HepG2 (cell line): ENCODE measurements around the gene OFD1. TPM values are rescaled to one million over a fixed set of nuclear protein-coding genes. Genes with fewer than 3 reads are reported as not detected.

Experiments used
- ATAC-seq: fragments of 200-7000 bp; cut with Tn5 transposase; 3 replicates; pipeline ENCODE4 v1.9.1; 2020; ENCODE audit warnings: mild to moderate bottlenecking, moderate library complexity
- BruUV-seq: library from RNA; stranded (reverse); fragments of 400-500 nt; replicated peaks from 2 replicates; lab custom pipeline; 2021; lab: Mats Ljungman, UMichigan
- CTCF ChIA-PET: fragments of 300-600 bp; formaldehyde crosslinking; extraction: SDS; loops from one replicate; lab custom pipeline; 2021; ENCODE audit warnings: low total read pairs, inconsistent platforms, low intra/inter-chr PET ratio; lab: Yijun Ruan, JAX
- POLR2A ChIA-PET: fragments of 350-600 bp; sonication (Branson Sonifier 250); formaldehyde crosslinking; loops from one replicate; lab custom pipeline; 2020; ENCODE audit warnings: antibody characterized with exemption, inconsistent platforms; lab: Yijun Ruan, JAX
- DNase-seq: peaks from one replicate; pipeline ENCODE4 v3.0.0-alpha.2; 2015; ENCODE audit warnings: low spot score
- FAIRE-seq: peaks from 3 replicates; lab custom pipeline; 2011; peaks lifted over from hg19 to GRCh38; lab: Jason Lieb, UNC
- H2AFZ ChIP-seq: one replicate; pipeline ENCODE4 v1.6.1; 2011; ENCODE audit warnings: low read length, inconsistent platforms
- H3K27ac ChIP-seq: fragments of 300-600 bp; 3 replicates; pipeline ENCODE4 v1.8.0; 2011; ENCODE audit warnings: mixed run types, mild to moderate bottlenecking, mixed read lengths, low read length, inconsistent platforms; ENCODE audit not compliant: insufficient read depth; ENCODE audit errors: extremely low read length
- H3K27me3 ChIP-seq, 2 experiments: fragments of 200-600 bp in 1 of 2; 2 replicates in 1 of 2; 3 replicates in 1 of 2; pipeline versions ENCODE4 v1.6.0 to v1.8.0; 2011; ENCODE audit warnings: low read length in 2 of 2, mild to moderate bottlenecking in 2 of 2, moderate library complexity in 2 of 2, inconsistent platforms in 1 of 2; ENCODE audit not compliant: insufficient read depth in 2 of 2, control insufficient read depth in 1 of 2
- H3K36me3 ChIP-seq, 2 experiments: fragments of 200-600 bp in 1 of 2; replicated peaks in 1 of 2; 2 replicates in 1 of 2; 3 replicates in 1 of 2; pipeline versions ENCODE4 v1.5.1 to v1.8.0; 2011; ENCODE audit warnings: low read length in 2 of 2, inconsistent platforms in 1 of 2; ENCODE audit not compliant: insufficient read depth in 2 of 2, control insufficient read depth in 1 of 2
- H3K4me1 ChIP-seq: 2 replicates; pipeline ENCODE4 v1.5.1; 2012; ENCODE audit warnings: low read length, inconsistent platforms; ENCODE audit not compliant: insufficient read depth
- H3K4me2 ChIP-seq: 2 replicates; pipeline ENCODE4 v1.6.0; 2011; ENCODE audit warnings: low read depth, low read length, inconsistent platforms
- H3K4me3 ChIP-seq, 3 experiments: fragments of 200-600 bp in 1 of 3; sonication (generic), shearing (Covaris generic) in 1 of 3; replicated peaks in 1 of 3; 2 replicates each; pipeline ENCODE4 v1.5.1; 2011 to 2016; ENCODE audit warnings: low read length in 3 of 3, inconsistent platforms in 2 of 3, low read depth in 2 of 3, mild to moderate bottlenecking in 2 of 3, control low read depth in 1 of 3, mixed read lengths in 1 of 3; ENCODE audit not compliant: insufficient read depth in 1 of 3
- H3K79me2 ChIP-seq: one replicate; pipeline ENCODE4 v1.6.1; 2011; ENCODE audit warnings: low read length, inconsistent platforms; ENCODE audit not compliant: insufficient read depth
- H3K9ac ChIP-seq: 2 replicates; pipeline ENCODE4 v1.6.0; 2011; ENCODE audit warnings: mild to moderate bottlenecking, low read depth, low read length, inconsistent platforms; ENCODE audit not compliant: insufficient read depth
- H3K9me3 ChIP-seq: 2 replicates; pipeline ENCODE4 v1.5.1; 2012; ENCODE audit warnings: mild to moderate bottlenecking, low read length
- H4K20me1 ChIP-seq: 2 replicates; pipeline ENCODE4 v1.6.0; 2011; ENCODE audit warnings: inconsistent platforms, mild to moderate bottlenecking, low read length, moderate library complexity; ENCODE audit not compliant: insufficient read depth
- ATF1 ChIP-seq: IDR thresholded peaks from 2 replicates; pipeline ENCODE4 v1.6.1; 2016; ENCODE audit warnings: mild to moderate bottlenecking, control low read depth
- MAFK ChIP-seq, 2 experiments: IDR thresholded peaks in 1 of 2; conservative IDR thresholded peaks in 1 of 2; 2 replicates each; pipeline ENCODE4 v1.6.1; 2011; ENCODE audit warnings: improper control_type of control experiment in 2 of 2, low read length in 2 of 2
- MYC ChIP-seq: sonication (generic); formaldehyde crosslinking; IDR thresholded peaks from 2 replicates; pipeline ENCODE4 v1.9.0; 2021; ENCODE audit warnings: missing genetic modification reagents, borderline replicate concordance
- RBAK ChIP-seq: sonication (generic); formaldehyde crosslinking; IDR thresholded peaks from 2 replicates; pipeline ENCODE4 v1.5.1; 2020; ENCODE audit warnings: mild to moderate bottlenecking, missing genetic modification reagents
- RERE ChIP-seq: IDR thresholded peaks from 2 replicates; pipeline ENCODE4 v1.6.1; 2016; ENCODE audit warnings: low read depth, missing genetic modification reagents, missing compliant biosample characterization
- ZBTB7B ChIP-seq: sonication (generic); formaldehyde crosslinking; IDR thresholded peaks from 2 replicates; pipeline ENCODE4 v1.4.0; 2020; ENCODE audit warnings: missing genetic modification reagents
- ZNF792 ChIP-seq: IDR thresholded peaks from 2 replicates; pipeline ENCODE4 v1.6.1; 2016
- in situ Hi-C: cut with HindIII; loops from 2 replicates; pipeline ENCODE4 v1.10.0; 2017; ENCODE audit warnings: low pct_unique_long_range_greater_than_20kb; ENCODE audit not compliant: extremely low pct_ligation_motif_present
- intact Hi-C: fragments of 100-400 bp; cut with micrococcal nuclease; formaldehyde crosslinking; loops from one replicate; pipeline ENCODE4 v1.10.0; 2022; ENCODE audit not compliant: unreplicated experiment
- polyA plus RNA-seq, 8 experiments: library from polyadenylated mRNA; depleted of rRNA in 3 of 8; stranded (reverse) in 7 of 8; unstranded in 1 of 8; fragments of >200 nt; fragmentation: Illumina TruSeq in 4 of 8; extraction: Trizol in 4 of 8; gene quantifications; 2 replicates each; pipeline versions ENCODE4 v1.2.1 to v1.2.3, GENCODE V29; 2011 to 2016; ENCODE audit warnings: low read depth in 4 of 8, missing spikeins in 1 of 8, mixed read lengths in 1 of 8; ENCODE audit not compliant: insufficient read depth in 1 of 8
- total RNA-seq, 5 experiments: library from RNA; depleted of rRNA; stranded (reverse); fragments of >200 nt; fragmentation: Illumina TruSeq; extraction: Trizol; gene quantifications; 2 replicates each; pipeline ENCODE4 v1.2.3, GENCODE V29; 2016; ENCODE audit warnings: low read depth in 1 of 5

OFD1 gene
- total and polyA plus RNA-seq, 2 of the 13 experiments (the other 11 are each of a cell fraction or from before 2014, with no cell fraction given), result 14.9 to 16.4 TPM

GRCh38 chrX:13750204-13750603 lies 15.7 kb downstream of the OFD1 start (continued):
- TF ChIP-seq ZBTB7B (CRISPR knock-in tag), result no peak
- no peak for TF ChIP-seq RBAK (CRISPR knock-in tag)
- peak; percentile 64 to 70 for TF ChIP-seq MAFK (conservative IDR thresholded peaks at IDR 0.05 in 1 of 2, IDR thresholded peaks at IDR 0.05 in 1 of 2; ENCODE audit: low read length in 2 of 2)
- TF ChIP-seq RERE (CRISPR knock-in tag), result no peak

- POLR2A ChIA-PET, result no interaction called here
- Histone ChIP-seq H3K79me2 (no peaks in the 10 kb centered on the region), H3K4me2 (no peak overlapping the region), H4K20me1 (no peaks in the 10 kb centered on the region), H3K4me3 (no peak overlapping the region), H2AFZ (no peak overlapping the region), H3K9ac (no peak overlapping the region), H3K4me1 (no peaks in the 10 kb centered on the region), H3K27ac (no peak overlapping the region), H3K9me3 (no peaks in the 10 kb centered on the region), H3K36me3 (peaks cover 2 to 16% of the 10 kb centered on the region in 2 experiments; a peak in 1 of 5 replicates), H3K27me3 (no peaks in the 10 kb centered on the region)
- intact Hi-C loops (loop anchor here (1.0 kb wide), 2 partner anchors 245 to 281 kb away; no protein-coding TSS in a partner anchor), in situ Hi-C loops (loop anchor here (25.0 kb wide), 1 partner anchor 239 kb away; no protein-coding TSS in a partner anchor)
- BruUV-seq, result no TSS peak
- CTCF ChIA-PET, result interaction anchor here (0.8 to 1.3 kb wide), 2 partner anchors 92 to 280 kb away, joined by 3 to 5 read pairs; partner anchors contain the start of gene GEMIN8
- TF ChIP-seq MYC (CRISPR knock-in tag) (no peak), ATF1 (CRISPR knock-in tag) (no peak), ZNF792 (CRISPR knock-in tag) (no peak)
- DNase-seq (no peak), ATAC-seq (no peak), FAIRE-seq (no peak)
Measured at GRCh38 chrX:13750812-13751211, 16.3 kb downstream of the OFD1 start.
